Liver (tissue), 9 donors: Measurements from ENCODE around the gene CDC14A. TPM values are rescaled to one million over a fixed set of nuclear protein-coding genes. Genes with fewer than 3 reads are reported as not detected.
A peak's percentile ranks its signal among the peaks of the same experiment; 100 is the strongest.

ENCODE experiments used
- DNase-seq: peaks from one replicate; pipeline ENCODE4 v3.0.0-alpha.2; 2017; ENCODE audit warnings: low spot score
- H3K27ac ChIP-seq, 2 donors: one replicate each; pipeline ENCODE4 v1.7.0; 2013; ENCODE audit warnings: inconsistent platforms in 2 of 2, low read length in 2 of 2, control low read depth in 1 of 2, low read depth in 1 of 2, mild to moderate bottlenecking in 1 of 2
- H3K27me3 ChIP-seq, 4 donors: one replicate each; pipeline versions ENCODE4 v1.6.1 to v1.7.0; 2013; ENCODE audit warnings: low read length in 3 of 4, inconsistent platforms in 1 of 4, mild to moderate bottlenecking in 1 of 4, moderate library complexity in 1 of 4; ENCODE audit not compliant: control insufficient read depth in 4 of 4, insufficient read depth in 4 of 4
- H3K36me3 ChIP-seq, 4 donors: one replicate each; pipeline versions ENCODE4 v1.6.1 to v1.7.0; 2013; ENCODE audit warnings: low read length in 3 of 4, mild to moderate bottlenecking in 3 of 4, low read depth in 1 of 4, moderate library complexity in 1 of 4; ENCODE audit not compliant: control insufficient read depth in 4 of 4, insufficient read depth in 3 of 4
- H3K4me1 ChIP-seq, 4 donors: one replicate each; pipeline versions ENCODE4 v1.6.1 to v1.7.0; 2013; ENCODE audit warnings: low read length in 3 of 4, mild to moderate bottlenecking in 3 of 4, moderate library complexity in 1 of 4; ENCODE audit not compliant: control insufficient read depth in 4 of 4, insufficient read depth in 4 of 4
- H3K4me3 ChIP-seq, 3 donors: one replicate each; pipeline versions ENCODE4 v1.6.1 to v1.7.0; 2013; ENCODE audit warnings: low read length in 3 of 3, control low read depth in 1 of 3, low read depth in 1 of 3, mild to moderate bottlenecking in 1 of 3
- H3K9ac ChIP-seq, 2 donors: one replicate each; pipeline ENCODE4 v1.7.0; 2013; ENCODE audit warnings: low read length in 2 of 2, mild to moderate bottlenecking in 2 of 2, moderate library complexity in 2 of 2, control low read depth in 1 of 2, low read depth in 1 of 2
- H3K9me3 ChIP-seq, 4 donors: one replicate each; pipeline versions ENCODE4 v1.6.1 to v1.7.0; 2013; ENCODE audit warnings: low read length in 3 of 4; ENCODE audit not compliant: control insufficient read depth in 4 of 4
- ATF3 ChIP-seq: IDR thresholded peaks from 2 replicates; pipeline ENCODE4 v1.6.1; 2016; ENCODE audit warnings: antibody characterized with exemption
- EGR1 ChIP-seq, 2 donors: IDR thresholded peaks; 2 replicates each; pipeline ENCODE4 v1.6.1; 2016 to 2018; ENCODE audit warnings: antibody characterized with exemption in 2 of 2, low read depth in 2 of 2
- FOXA1 ChIP-seq: IDR thresholded peaks from 2 replicates; pipeline ENCODE4 v1.6.1; 2016; ENCODE audit warnings: antibody characterized with exemption
- FOXA2 ChIP-seq: IDR thresholded peaks from 2 replicates; pipeline ENCODE4 v1.6.1; 2016; ENCODE audit warnings: antibody characterized with exemption
- GABPA ChIP-seq, 2 donors: IDR thresholded peaks in 1 of 2; conservative IDR thresholded peaks in 1 of 2; 2 replicates each; pipeline ENCODE4 v1.6.1; 2016; ENCODE audit warnings: antibody characterized with exemption in 2 of 2, mild to moderate bottlenecking in 1 of 2, moderate library complexity in 1 of 2
- HNF4A ChIP-seq, 2 donors: conservative IDR thresholded peaks; 2 replicates each; pipeline ENCODE4 v1.6.1; 2016; ENCODE audit warnings: antibody characterized with exemption in 2 of 2, mild to moderate bottlenecking in 2 of 2
- HNF4G ChIP-seq: IDR thresholded peaks from 2 replicates; pipeline ENCODE4 v1.6.1; 2016; ENCODE audit warnings: antibody characterized with exemption
- JUND ChIP-seq, 2 donors: IDR thresholded peaks; 2 replicates each; pipeline ENCODE4 v1.6.1; 2016; ENCODE audit warnings: antibody characterized with exemption in 2 of 2
- NR2F2 ChIP-seq: IDR thresholded peaks from 2 replicates; pipeline ENCODE4 v1.6.1; 2016; ENCODE audit warnings: antibody characterized with exemption
- RAD21 ChIP-seq, 2 donors: IDR thresholded peaks; 2 replicates each; pipeline ENCODE4 v1.6.1; 2016; ENCODE audit warnings: antibody characterized with exemption in 2 of 2, mild to moderate bottlenecking in 2 of 2
- RXRA ChIP-seq, 2 donors: IDR thresholded peaks; 2 replicates each; pipeline ENCODE4 v1.6.1; 2017 to 2018; ENCODE audit warnings: antibody characterized with exemption in 2 of 2, mild to moderate bottlenecking in 1 of 2
- SP1 ChIP-seq: IDR thresholded peaks from 2 replicates; pipeline ENCODE4 v1.6.1; 2018; ENCODE audit warnings: antibody characterized with exemption, mild to moderate bottlenecking
- TAF1 ChIP-seq: conservative IDR thresholded peaks from 2 replicates; pipeline ENCODE4 v1.6.1; 2016; ENCODE audit warnings: antibody characterized with exemption, mild to moderate bottlenecking
- YY1 ChIP-seq: IDR thresholded peaks from 2 replicates; pipeline ENCODE4 v1.6.1; 2016; ENCODE audit warnings: antibody characterized with exemption, mild to moderate bottlenecking
- ZBTB33 ChIP-seq: IDR thresholded peaks from 2 replicates; pipeline ENCODE4 v1.6.1; 2016; ENCODE audit warnings: antibody characterized with exemption
- WGBS: extraction: QIAGEN DNeasy Blood & Tissue Kit; methylation state at CpG from one replicate; pipeline ENCODE4 v1.1.7; 2013; 5-methylcytosine and 5-hydroxymethylcytosine counted together
- polyA plus RNA-seq, 2 donors: library from polyadenylated mRNA; stranded (reverse) in 1 of 2; unstranded in 1 of 2; fragments of 200-250 nt in 1 of 2; fragments of >200 nt in 1 of 2; fragmentation: Nextera tagmentation in 1 of 2; extraction: Ambion mirVana in 1 of 2; gene quantifications; one replicate each; pipeline versions ENCODE4 v1.2.1 to v1.2.3, GENCODE V29; 2013 to 2015
- total RNA-seq, 2 donors: library from RNA; depleted of rRNA; stranded (reverse); fragments of >200 nt; gene quantifications; one replicate each; pipeline ENCODE4 v1.2.3, GENCODE V29; 2014
- TF ChIP-seq, protein P1 (sequence below): IDR thresholded peaks from 2 replicates; pipeline ENCODE4 v1.6.1; 2016; ENCODE audit warnings: antibody characterized with exemption
- TF ChIP-seq, protein P2 (sequence below): IDR thresholded peaks from 2 replicates; pipeline ENCODE4 v1.6.1; 2016; ENCODE audit warnings: antibody characterized with exemption, mild to moderate bottlenecking
- TF ChIP-seq, protein P3 (sequence below): fragments of 150-350 bp; IDR thresholded peaks from 2 replicates; pipeline ENCODE4 v1.5.1; 2017; ENCODE audit warnings: improper control_type of control experiment, low read depth, low read length; ENCODE audit not compliant: missing input control
- donor health status: healthy.
- donor health status: healthy.
- donor health status: healthy.
- donor health status: healthy.
- donor health status: healthy.

The CDC14A gene
- total and polyA plus RNA-seq, 4 donors = 0.39 to 4.1 (median 2.6) TPM

DNA sequence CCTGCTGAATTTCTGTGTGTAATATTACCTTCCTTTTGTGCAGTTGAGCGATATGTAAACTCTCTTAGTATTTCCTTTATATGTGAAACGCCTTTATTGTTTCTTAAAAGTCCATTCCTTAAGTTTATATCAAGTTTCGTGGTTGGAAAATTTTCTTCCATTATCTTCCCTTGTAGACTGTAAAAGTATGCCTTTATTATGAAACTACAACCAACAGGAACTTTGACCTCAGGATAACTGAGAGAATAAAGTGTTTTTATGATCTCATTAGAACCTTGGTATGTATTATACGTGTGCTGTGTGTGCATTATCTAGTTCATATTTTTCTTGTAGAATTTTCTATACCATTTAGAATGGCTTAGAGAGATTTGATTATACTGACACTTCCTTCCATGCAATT lies 3.1 kb upstream of the CDC14A start:
- no peak overlapping the region for H3K27ac ChIP-seq
- H3K4me1 ChIP-seq = peaks cover 3 to 23% (median 12%) of the 10 kb centered on the region in 4 donors
- no peak for TF ChIP-seq HNF4A (conservative IDR thresholded peaks at IDR 0.05)
- no peak for TF ChIP-seq JUND (IDR thresholded peaks at IDR 0.05)
- TF ChIP-seq, protein P1, sequence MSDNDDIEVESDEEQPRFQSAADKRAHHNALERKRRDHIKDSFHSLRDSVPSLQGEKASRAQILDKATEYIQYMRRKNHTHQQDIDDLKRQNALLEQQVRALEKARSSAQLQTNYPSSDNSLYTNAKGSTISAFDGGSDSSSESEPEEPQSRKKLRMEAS = no peak
- TF ChIP-seq RAD21 (IDR thresholded peaks at IDR 0.05) = no peak
- TF ChIP-seq NR2F2 = no peak
- no peak for TF ChIP-seq RXRA (IDR thresholded peaks at IDR 0.05)
- TF ChIP-seq FOXA1 = no peak
- no peaks in the 10 kb centered on the region for H3K27me3 ChIP-seq
- WGBS = 77% methylated on average over 4 of the region's 4 CpGs
- no peaks in the 10 kb centered on the region for H3K36me3 ChIP-seq
- DNase-seq = no peak
- H3K9ac ChIP-seq = no peak overlapping the region
- no peak overlapping the region for H3K4me3 ChIP-seq
- no peaks in the 10 kb centered on the region for H3K9me3 ChIP-seq

DNA sequence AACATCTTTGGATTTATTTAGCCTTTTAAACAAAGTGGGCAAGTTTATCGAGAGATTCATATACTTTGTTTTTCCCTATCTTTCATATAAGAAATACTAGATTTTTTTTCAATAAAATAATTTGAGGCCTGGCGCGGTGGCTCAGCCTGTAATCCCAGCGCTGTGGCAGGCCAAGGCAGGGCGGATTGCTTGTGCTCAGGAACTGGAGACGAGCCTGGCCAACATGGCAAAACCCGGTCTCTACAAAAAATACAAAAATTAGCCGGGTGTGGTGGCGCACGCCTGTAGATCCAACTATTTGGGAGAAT lies 1.6 kb upstream of the CDC14A start:
- DNase-seq = no peak
- Histone ChIP-seq H3K4me1 (peaks cover 3 to 23% (median 12%) of the 10 kb centered on the region in 4 donors), H3K36me3 (no peaks in the 10 kb centered on the region), H3K9me3 (no peaks in the 10 kb centered on the region), H3K27me3 (no peaks in the 10 kb centered on the region), H3K27ac (peak overlapping the region; percentile 79 to 86), H3K4me3 (peak overlapping the region in 2 of 3 donors; percentile 81 to 91), H3K9ac (no peak overlapping the region)
- TF ChIP-seq TAF1 (no peak), RXRA (IDR thresholded peaks at IDR 0.05) (no peak)
- WGBS = 82% methylated on average over 10 of the region's 10 CpGs

DNA sequence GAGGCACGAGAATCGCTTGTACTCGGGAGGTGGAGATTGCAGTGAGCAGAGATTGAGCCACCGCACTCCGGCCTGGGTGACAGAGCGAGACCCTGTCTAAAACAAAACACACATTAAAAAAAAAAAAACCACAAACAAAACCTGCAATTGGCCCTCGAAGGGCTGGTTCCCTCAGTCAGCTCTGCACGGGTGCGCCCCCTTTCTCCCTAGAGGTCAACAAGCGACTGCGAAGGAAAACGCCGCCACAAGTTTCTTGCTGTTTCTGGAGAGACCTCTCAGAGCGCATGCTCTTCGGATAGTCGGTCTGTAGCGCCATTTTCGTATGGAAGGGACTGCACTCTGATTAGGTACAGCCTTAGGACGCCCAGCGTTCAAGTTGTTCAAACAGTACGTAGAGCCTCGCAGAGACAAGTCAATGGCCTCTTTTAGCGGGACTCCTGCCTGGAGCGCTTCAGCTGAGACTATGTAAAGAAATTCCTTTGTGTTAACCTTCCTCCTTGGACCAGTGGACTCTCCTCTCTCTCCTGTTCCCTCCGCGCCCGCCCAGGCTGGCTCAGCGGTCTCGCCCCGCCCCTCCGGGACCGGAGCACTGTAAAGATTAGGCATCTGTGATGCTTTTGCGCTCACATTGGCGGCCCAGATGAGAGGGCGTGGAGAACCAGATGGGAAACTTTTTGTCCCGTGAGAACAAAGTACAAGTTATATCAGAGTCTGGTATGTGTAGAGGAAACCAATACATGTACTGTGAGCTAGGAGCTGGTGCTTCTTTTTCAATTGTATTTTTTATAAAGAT lies 1.0 kb upstream of the CDC14A start:
- H3K4me3 ChIP-seq = peak overlapping the region; percentile 41 to 91 (median 81)
- peak overlapping the region; percentile 28 to 52 for H3K9ac ChIP-seq
- no peaks in the 10 kb centered on the region for H3K9me3 ChIP-seq
- H3K36me3 ChIP-seq = no peaks in the 10 kb centered on the region
- peaks cover 2 to 23% (median 12%) of the 10 kb centered on the region in 4 donors for H3K4me1 ChIP-seq
- H3K27ac ChIP-seq = peak overlapping the region; percentile 79 to 86
- no peaks in the 10 kb centered on the region for H3K27me3 ChIP-seq
- DNase-seq = peak; percentile 86
- 5% methylated on average over 36 of the region's 36 CpGs for WGBS
- TF ChIP-seq HNF4G (peak; percentile 41), RAD21 (IDR thresholded peaks at IDR 0.05) (peak; percentile 33 to 57), RXRA (IDR thresholded peaks at IDR 0.05) (peak; percentile 15 to 25), GABPA (IDR thresholded peaks at IDR 0.05 in 1 of 2, conservative IDR thresholded peaks at IDR 0.05 in 1 of 2) (no peak), ZBTB33 (no peak), YY1 (peak; percentile 97), FOXA2 (no peak), ATF3 (no peak), HNF4A (conservative IDR thresholded peaks at IDR 0.05) (peak; percentile 73 to 77), NR2F2 (peak; percentile 52), EGR1 (IDR thresholded peaks at IDR 0.05; ENCODE audit: low read depth in 2 of 2) (no peak), SP1 (no peak), FOXA1 (no peak), JUND (IDR thresholded peaks at IDR 0.05) (peak in 1 of 2 donors; percentile 32), TAF1 (peak; percentile 64)
- TF ChIP-seq, protein P2, sequence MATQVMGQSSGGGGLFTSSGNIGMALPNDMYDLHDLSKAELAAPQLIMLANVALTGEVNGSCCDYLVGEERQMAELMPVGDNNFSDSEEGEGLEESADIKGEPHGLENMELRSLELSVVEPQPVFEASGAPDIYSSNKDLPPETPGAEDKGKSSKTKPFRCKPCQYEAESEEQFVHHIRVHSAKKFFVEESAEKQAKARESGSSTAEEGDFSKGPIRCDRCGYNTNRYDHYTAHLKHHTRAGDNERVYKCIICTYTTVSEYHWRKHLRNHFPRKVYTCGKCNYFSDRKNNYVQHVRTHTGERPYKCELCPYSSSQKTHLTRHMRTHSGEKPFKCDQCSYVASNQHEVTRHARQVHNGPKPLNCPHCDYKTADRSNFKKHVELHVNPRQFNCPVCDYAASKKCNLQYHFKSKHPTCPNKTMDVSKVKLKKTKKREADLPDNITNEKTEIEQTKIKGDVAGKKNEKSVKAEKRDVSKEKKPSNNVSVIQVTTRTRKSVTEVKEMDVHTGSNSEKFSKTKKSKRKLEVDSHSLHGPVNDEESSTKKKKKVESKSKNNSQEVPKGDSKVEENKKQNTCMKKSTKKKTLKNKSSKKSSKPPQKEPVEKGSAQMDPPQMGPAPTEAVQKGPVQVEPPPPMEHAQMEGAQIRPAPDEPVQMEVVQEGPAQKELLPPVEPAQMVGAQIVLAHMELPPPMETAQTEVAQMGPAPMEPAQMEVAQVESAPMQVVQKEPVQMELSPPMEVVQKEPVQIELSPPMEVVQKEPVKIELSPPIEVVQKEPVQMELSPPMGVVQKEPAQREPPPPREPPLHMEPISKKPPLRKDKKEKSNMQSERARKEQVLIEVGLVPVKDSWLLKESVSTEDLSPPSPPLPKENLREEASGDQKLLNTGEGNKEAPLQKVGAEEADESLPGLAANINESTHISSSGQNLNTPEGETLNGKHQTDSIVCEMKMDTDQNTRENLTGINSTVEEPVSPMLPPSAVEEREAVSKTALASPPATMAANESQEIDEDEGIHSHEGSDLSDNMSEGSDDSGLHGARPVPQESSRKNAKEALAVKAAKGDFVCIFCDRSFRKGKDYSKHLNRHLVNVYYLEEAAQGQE = no peak
- TF ChIP-seq, protein P3, sequence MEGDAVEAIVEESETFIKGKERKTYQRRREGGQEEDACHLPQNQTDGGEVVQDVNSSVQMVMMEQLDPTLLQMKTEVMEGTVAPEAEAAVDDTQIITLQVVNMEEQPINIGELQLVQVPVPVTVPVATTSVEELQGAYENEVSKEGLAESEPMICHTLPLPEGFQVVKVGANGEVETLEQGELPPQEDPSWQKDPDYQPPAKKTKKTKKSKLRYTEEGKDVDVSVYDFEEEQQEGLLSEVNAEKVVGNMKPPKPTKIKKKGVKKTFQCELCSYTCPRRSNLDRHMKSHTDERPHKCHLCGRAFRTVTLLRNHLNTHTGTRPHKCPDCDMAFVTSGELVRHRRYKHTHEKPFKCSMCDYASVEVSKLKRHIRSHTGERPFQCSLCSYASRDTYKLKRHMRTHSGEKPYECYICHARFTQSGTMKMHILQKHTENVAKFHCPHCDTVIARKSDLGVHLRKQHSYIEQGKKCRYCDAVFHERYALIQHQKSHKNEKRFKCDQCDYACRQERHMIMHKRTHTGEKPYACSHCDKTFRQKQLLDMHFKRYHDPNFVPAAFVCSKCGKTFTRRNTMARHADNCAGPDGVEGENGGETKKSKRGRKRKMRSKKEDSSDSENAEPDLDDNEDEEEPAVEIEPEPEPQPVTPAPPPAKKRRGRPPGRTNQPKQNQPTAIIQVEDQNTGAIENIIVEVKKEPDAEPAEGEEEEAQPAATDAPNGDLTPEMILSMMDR = no peak
- TF ChIP-seq, protein P1 = peak; percentile 75
